Left lung (tissue), 10 donors: Measurements from ENCODE around the gene LRGUK. TPM values are rescaled to one million over a fixed set of nuclear protein-coding genes. Genes with fewer than 3 reads are reported as not detected.

Experiments used
- ATAC-seq: fragments of 200-7000 bp; cut with Tn5 transposase; one replicate; pipeline ENCODE4 v1.9.1; 2020; ENCODE audit warnings: moderate library complexity
- DNase-seq, 4 donors: peaks; one replicate each; pipeline ENCODE4 v3.0.0-alpha.2; 2013 to 2020
- H3K27ac ChIP-seq, 2 donors: fragments of 200-600 bp; sonication (generic) in 1 of 2; one replicate each; pipeline versions ENCODE4 v1.5.0 to v1.8.0; 2020 to 2021
- H3K27me3 ChIP-seq, 2 donors: fragments of 200-600 bp; sonication (generic) in 1 of 2; one replicate each; pipeline versions ENCODE4 v1.5.0 to v1.8.0; 2020 to 2021
- H3K36me3 ChIP-seq, 2 donors: fragments of 200-600 bp; sonication (generic) in 1 of 2; one replicate each; pipeline versions ENCODE4 v1.5.0 to v1.8.0; 2020 to 2021
- H3K4me1 ChIP-seq, 2 donors: fragments of 200-600 bp; one replicate each; pipeline ENCODE4 v1.8.0; 2021
- H3K4me3 ChIP-seq, 2 donors: fragments of 200-600 bp; sonication (generic) in 1 of 2; one replicate each; pipeline versions ENCODE4 v1.5.0 to v1.8.0; 2020 to 2021; ENCODE audit warnings: mild to moderate bottlenecking in 1 of 2
- H3K9me3 ChIP-seq, 2 donors: fragments of 200-600 bp; sonication (generic) in 1 of 2; one replicate each; pipeline versions ENCODE4 v1.5.0 to v1.8.0; 2020 to 2021
- CTCF ChIP-seq, 2 donors: fragments of 200-600 bp; sonication (generic) in 1 of 2; IDR thresholded peaks; one replicate each; pipeline versions ENCODE4 v1.5.0 to v1.8.0; 2021; ENCODE audit warnings: antibody characterized with exemption in 2 of 2
- intact Hi-C, 2 donors: fragments of 100-400 bp; cut with DNase I; formaldehyde crosslinking; loops; one replicate each; pipeline versions ENCODE4 v1.11.2 to v1.14.2; 2022
- polyA plus RNA-seq, 6 donors: library from polyadenylated mRNA; unstranded; fragments of 120-200 nt; gene quantifications; one replicate each; pipeline ENCODE4 v1.2.1, GENCODE V29; 2013; ENCODE audit not compliant: insufficient read length in 6 of 6
- total RNA-seq, 2 donors: library from RNA; stranded (reverse); fragmentation: NEBNext Ultra II Directional; extraction: Animal tissue kit (Norgen Biotek cat#: 25700); gene quantifications; one replicate each; pipeline ENCODE4 v1.2.1, GENCODE V29; 2021
- donor health status: DM: no; HTN: yes; CAD: no.
- donor health status: DM: no; HTN: no; CAD: no.

LRGUK gene
- total and polyA plus RNA-seq, 8 donors = 0.94 to 2.7 (median 1.9) TPM

GRCh38 chr7:134089446-134089845 is 37.7 kb upstream of the LRGUK start:
- Histone ChIP-seq H3K9me3 (peaks cover 0 to 62% of the 10 kb centered on the region in 2 donors), H3K27ac (no peak overlapping the region), H3K27me3 (no peaks in the 10 kb centered on the region), H3K4me3 (no peak overlapping the region), H3K4me1 (no peaks in the 10 kb centered on the region), H3K36me3 (no peaks in the 10 kb centered on the region)
- intact Hi-C loops = no loop called here
- no peak for ATAC-seq
- TF ChIP-seq CTCF (IDR thresholded peaks at IDR 0.05) = no peak
- DNase-seq = no peak

- Histone ChIP-seq H3K36me3 (no peaks in the 10 kb centered on the region), H3K27me3 (no peaks in the 10 kb centered on the region), H3K9me3 (peaks cover 0 to 20% of the 10 kb centered on the region in 2 donors), H3K4me3 (no peak overlapping the region), H3K27ac (no peak overlapping the region), H3K4me1 (no peaks in the 10 kb centered on the region)
- TF ChIP-seq CTCF (IDR thresholded peaks at IDR 0.05) = no peak
- no peak for DNase-seq
- intact Hi-C loops = no loop called here
- no peak for ATAC-seq
Observed at GRCh38 chr7:134098072-134098471, 29.1 kb upstream of the LRGUK start.

- H3K9me3 ChIP-seq = no peaks in the 10 kb centered on the region
- intact Hi-C loops = no loop called here
- H3K4me1 ChIP-seq = no peaks in the 10 kb centered on the region
- no peak for ATAC-seq
- no peak for DNase-seq
- no peak overlapping the region for H3K27ac ChIP-seq
- H3K36me3 ChIP-seq = no peaks in the 10 kb centered on the region
- H3K27me3 ChIP-seq = no peaks in the 10 kb centered on the region
- H3K4me3 ChIP-seq = no peak overlapping the region
- TF ChIP-seq CTCF (IDR thresholded peaks at IDR 0.05) = no peak
Observed at GRCh38 chr7:134101716-134102115, 25.4 kb upstream of the LRGUK start.

GRCh38 chr7:134104166-134104565 is 23.0 kb upstream of the LRGUK start:
- no peak overlapping the region for H3K4me3 ChIP-seq
- intact Hi-C loops = no loop called here
- TF ChIP-seq CTCF (IDR thresholded peaks at IDR 0.05) = no peak
- no peak overlapping the region for H3K27ac ChIP-seq
- no peak for DNase-seq
- no peaks in the 10 kb centered on the region for H3K4me1 ChIP-seq
- H3K27me3 ChIP-seq = no peaks in the 10 kb centered on the region
- no peak for ATAC-seq
- H3K9me3 ChIP-seq = no peaks in the 10 kb centered on the region
- H3K36me3 ChIP-seq = no peaks in the 10 kb centered on the region

GRCh38 chr7:134105841-134106240 is 21.3 kb upstream of the LRGUK start:
- no peak for TF ChIP-seq CTCF (IDR thresholded peaks at IDR 0.05)

More at GRCh38 chr7:134105841-134106240, 21.3 kb upstream of the LRGUK start:
- no peak overlapping the region for H3K4me3 ChIP-seq
- no peaks in the 10 kb centered on the region for H3K36me3 ChIP-seq
- intact Hi-C loops = no loop called here
- DNase-seq (no peak), ATAC-seq (no peak)
- H3K4me1 ChIP-seq = no peaks in the 10 kb centered on the region
- no peaks in the 10 kb centered on the region for H3K27me3 ChIP-seq
- no peak overlapping the region for H3K27ac ChIP-seq
- H3K9me3 ChIP-seq = no peaks in the 10 kb centered on the region
